ENCODE measurements around the gene NCOR2. TPM values are rescaled to one million over a fixed set of nuclear protein-coding genes. Genes with fewer than 3 reads are reported as not detected.
A peak's percentile ranks its signal among the peaks of the same experiment; 100 is the strongest.

The NCOR2 gene
- total RNA-seq, 1 experiment from 2014 or later, result 326 TPM

DNA sequence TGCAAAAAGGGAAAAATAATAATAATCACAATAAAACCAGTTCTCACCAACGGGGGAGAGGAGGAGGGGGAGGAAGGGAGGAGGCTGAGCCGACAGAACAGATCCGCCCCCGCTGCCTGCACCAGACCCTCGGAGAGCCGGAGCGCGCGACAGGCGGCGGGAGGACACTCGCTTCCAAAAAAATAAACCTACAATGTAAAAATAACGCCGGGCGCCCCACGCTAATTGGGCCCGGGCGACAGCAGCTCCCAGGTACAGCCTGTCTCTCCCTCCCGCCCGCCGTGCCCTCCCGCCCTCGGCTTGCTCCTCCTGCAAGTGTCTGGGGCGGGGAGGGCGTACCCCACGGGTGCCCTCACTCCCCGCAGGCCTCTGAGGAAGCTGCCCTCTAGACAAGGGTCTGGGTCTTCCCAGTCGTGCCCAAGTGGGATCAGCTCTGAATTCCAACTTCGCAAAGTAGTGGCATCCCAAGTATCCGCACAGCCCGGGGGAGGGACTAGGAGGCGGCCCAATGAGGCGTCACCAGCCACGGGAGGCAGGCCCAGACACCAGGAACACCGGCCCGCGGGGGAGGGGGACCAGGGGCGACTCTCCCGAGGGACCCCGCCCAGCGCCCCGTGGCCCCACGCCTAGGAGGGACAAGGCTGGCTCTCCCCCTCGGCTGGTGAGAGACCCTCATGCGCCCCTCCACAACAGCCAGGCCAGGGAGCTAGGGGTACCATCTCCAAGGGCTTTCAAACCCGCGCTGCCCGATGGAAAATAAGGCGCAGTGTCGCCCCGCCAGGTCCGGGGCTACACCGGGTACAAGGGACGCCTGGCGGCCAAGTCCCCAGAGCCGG lies 1.0 kb downstream of the NCOR2 start:
- no peaks in the 10 kb centered on the region for H3K36me3 Mint-ChIP-seq
- DNase-seq (ENCODE audit: low spot score) (peak; percentile 82), ATAC-seq (peak; percentile 56)
- H3K4me1 Mint-ChIP-seq, result peaks cover 63% of the 10 kb centered on the region
- POLR2A ChIA-PET, result interaction anchor here (0.8 kb wide), 1 partner anchor 123 kb away, joined by 3 read pairs; no protein-coding TSS in a partner anchor
- TF ChIP-seq, protein P1, sequence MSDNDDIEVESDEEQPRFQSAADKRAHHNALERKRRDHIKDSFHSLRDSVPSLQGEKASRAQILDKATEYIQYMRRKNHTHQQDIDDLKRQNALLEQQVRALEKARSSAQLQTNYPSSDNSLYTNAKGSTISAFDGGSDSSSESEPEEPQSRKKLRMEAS (CRISPR knock-in tag; IDR thresholded peaks at IDR 0.05), result 0 out of 2 replicates have a peak, but pooled peaks have one; percentile 25
- TF ChIP-seq HMGA2 (CRISPR knock-in tag; IDR thresholded peaks at IDR 0.05) (no peak), NR2C2 (CRISPR knock-in tag; IDR thresholded peaks at IDR 0.05) (no peak), SP1 (CRISPR knock-in tag; conservative IDR thresholded peaks at IDR 0.05) (no peak; the same call in 1 of the 2 replicates), NR1H2 (CRISPR knock-in tag; IDR thresholded peaks at IDR 0.05) (no peak), NFATC4 (CRISPR knock-in tag; IDR thresholded peaks at IDR 0.05) (no peak), NR3C1 (CRISPR knock-in tag; conservative IDR thresholded peaks at IDR 0.05; ENCODE audit: low read depth) (no peak), SMAD3 (CRISPR knock-in tag; IDR thresholded peaks at IDR 0.05; ENCODE audit: borderline replicate concordance) (0 out of 2 replicates have a peak, but pooled peaks have one; percentile 60), FOXP1 (CRISPR knock-in tag; IDR thresholded peaks at IDR 0.05; ENCODE audit: borderline replicate concordance) (no peak), MYBL2 (CRISPR knock-in tag; IDR thresholded peaks at IDR 0.05) (no peak), ZNF263 (CRISPR knock-in tag; IDR thresholded peaks at IDR 0.05; ENCODE audit: low read depth) (no peak), ZBTB21 (CRISPR knock-in tag; IDR thresholded peaks at IDR 0.05; ENCODE audit: borderline replicate concordance) (no peak)
- TF ChIP-seq, protein P2, sequence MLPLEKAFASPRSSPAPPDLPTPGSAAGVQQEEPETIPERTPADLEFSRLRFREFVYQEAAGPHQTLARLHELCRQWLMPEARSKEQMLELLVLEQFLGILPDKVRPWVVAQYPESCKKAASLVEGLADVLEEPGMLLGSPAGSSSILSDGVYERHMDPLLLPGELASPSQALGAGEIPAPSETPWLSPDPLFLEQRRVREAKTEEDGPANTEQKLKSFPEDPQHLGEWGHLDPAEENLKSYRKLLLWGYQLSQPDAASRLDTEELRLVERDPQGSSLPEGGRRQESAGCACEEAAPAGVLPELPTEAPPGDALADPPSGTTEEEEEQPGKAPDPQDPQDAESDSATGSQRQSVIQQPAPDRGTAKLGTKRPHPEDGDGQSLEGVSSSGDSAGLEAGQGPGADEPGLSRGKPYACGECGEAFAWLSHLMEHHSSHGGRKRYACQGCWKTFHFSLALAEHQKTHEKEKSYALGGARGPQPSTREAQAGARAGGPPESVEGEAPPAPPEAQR (CRISPR knock-in tag; IDR thresholded peaks at IDR 0.05), result no peak
- TF ChIP-seq, protein P3, sequence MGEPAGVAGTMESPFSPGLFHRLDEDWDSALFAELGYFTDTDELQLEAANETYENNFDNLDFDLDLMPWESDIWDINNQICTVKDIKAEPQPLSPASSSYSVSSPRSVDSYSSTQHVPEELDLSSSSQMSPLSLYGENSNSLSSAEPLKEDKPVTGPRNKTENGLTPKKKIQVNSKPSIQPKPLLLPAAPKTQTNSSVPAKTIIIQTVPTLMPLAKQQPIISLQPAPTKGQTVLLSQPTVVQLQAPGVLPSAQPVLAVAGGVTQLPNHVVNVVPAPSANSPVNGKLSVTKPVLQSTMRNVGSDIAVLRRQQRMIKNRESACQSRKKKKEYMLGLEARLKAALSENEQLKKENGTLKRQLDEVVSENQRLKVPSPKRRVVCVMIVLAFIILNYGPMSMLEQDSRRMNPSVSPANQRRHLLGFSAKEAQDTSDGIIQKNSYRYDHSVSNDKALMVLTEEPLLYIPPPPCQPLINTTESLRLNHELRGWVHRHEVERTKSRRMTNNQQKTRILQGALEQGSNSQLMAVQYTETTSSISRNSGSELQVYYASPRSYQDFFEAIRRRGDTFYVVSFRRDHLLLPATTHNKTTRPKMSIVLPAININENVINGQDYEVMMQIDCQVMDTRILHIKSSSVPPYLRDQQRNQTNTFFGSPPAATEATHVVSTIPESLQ (CRISPR knock-in tag; IDR thresholded peaks at IDR 0.05), result no peak
- TF ChIP-seq, protein P4, sequence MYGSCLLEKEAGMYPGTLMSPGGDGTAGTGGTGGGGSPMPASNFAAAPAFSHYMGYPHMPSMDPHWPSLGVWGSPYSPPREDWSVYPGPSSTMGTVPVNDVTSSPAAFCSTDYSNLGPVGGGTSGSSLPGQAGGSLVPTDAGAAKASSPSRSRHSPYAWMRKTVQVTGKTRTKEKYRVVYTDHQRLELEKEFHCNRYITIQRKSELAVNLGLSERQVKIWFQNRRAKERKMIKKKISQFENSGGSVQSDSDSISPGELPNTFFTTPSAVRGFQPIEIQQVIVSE (CRISPR knock-in tag; IDR thresholded peaks at IDR 0.05; ENCODE audit: borderline replicate concordance), result no peak
- TF ChIP-seq, protein P5, sequence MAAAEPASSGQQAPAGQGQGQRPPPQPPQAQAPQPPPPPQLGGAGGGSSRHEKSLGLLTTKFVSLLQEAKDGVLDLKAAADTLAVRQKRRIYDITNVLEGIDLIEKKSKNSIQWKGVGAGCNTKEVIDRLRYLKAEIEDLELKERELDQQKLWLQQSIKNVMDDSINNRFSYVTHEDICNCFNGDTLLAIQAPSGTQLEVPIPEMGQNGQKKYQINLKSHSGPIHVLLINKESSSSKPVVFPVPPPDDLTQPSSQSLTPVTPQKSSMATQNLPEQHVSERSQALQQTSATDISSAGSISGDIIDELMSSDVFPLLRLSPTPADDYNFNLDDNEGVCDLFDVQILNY (CRISPR knock-in tag; IDR thresholded peaks at IDR 0.05), result peak; percentile 25; the same call in 1 of the 2 replicates
- TF ChIP-seq, protein P6, sequence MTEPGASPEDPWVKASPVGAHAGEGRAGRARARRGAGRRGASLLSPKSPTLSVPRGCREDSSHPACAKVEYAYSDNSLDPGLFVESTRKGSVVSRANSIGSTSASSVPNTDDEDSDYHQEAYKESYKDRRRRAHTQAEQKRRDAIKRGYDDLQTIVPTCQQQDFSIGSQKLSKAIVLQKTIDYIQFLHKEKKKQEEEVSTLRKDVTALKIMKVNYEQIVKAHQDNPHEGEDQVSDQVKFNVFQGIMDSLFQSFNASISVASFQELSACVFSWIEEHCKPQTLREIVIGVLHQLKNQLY (CRISPR knock-in tag; IDR thresholded peaks at IDR 0.05), result no peak
- TF ChIP-seq, protein P7, sequence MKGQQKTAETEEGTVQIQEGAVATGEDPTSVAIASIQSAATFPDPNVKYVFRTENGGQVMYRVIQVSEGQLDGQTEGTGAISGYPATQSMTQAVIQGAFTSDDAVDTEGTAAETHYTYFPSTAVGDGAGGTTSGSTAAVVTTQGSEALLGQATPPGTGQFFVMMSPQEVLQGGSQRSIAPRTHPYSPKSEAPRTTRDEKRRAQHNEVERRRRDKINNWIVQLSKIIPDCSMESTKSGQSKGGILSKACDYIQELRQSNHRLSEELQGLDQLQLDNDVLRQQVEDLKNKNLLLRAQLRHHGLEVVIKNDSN (CRISPR knock-in tag; IDR thresholded peaks at IDR 0.05), result no peak
- H3K27me3 Mint-ChIP-seq (ENCODE audit: low read depth), result no peaks in the 10 kb centered on the region
- CTCF ChIA-PET, result interaction anchor here (0.9 to 1.6 kb wide), 9 partner anchors 9 to 198 kb away, joined by 3 to 5 read pairs (median 4); no protein-coding TSS in a partner anchor
- peak overlapping the region; percentile 84 for H3K4me3 Mint-ChIP-seq
- H3K9me3 Mint-ChIP-seq, result no peaks in the 10 kb centered on the region
- peak overlapping the region; percentile 65; the same call in 1 of the 2 replicates for H3K27ac Mint-ChIP-seq

All from WTC11 (cell line).